ENCODE measurements around the gene HIVEP3.

HIVEP3 gene

GRCh38 chr1:41665962-41666917 is 252.5 kb downstream of the HIVEP3 start:
- DNase-seq (ENCODE audit: low spot score) = no peak

GRCh38 chr1:41664861-41665640 is 253.7 kb downstream of the HIVEP3 start:
- DNase-seq (ENCODE audit: low spot score) = peak; percentile 46

GRCh38 chr1:41663671-41664400 is 254.9 kb downstream of the HIVEP3 start:
- no peak for DNase-seq (ENCODE audit: low spot score)

GRCh38 chr1:41662765-41663437 is 255.8 kb downstream of the HIVEP3 start:
- peak; percentile 87 for DNase-seq (ENCODE audit: low spot score)

- DNase-seq (ENCODE audit: low spot score) = peak; percentile 87
Observed at GRCh38 chr1:41662061-41662764, 256.5 kb downstream of the HIVEP3 start.

- no peak for DNase-seq (ENCODE audit: low spot score)
Observed at GRCh38 chr1:41661428-41662060, 257.2 kb downstream of the HIVEP3 start.

GRCh38 chr1:41660570-41661427 is 257.9 kb downstream of the HIVEP3 start:
- no peak for DNase-seq (ENCODE audit: low spot score)

GRCh38 chr1:41659903-41660302 is 258.8 kb downstream of the HIVEP3 start:
- DNase-seq (ENCODE audit: low spot score) = no peak

- no peak for DNase-seq (ENCODE audit: low spot score)
Observed at GRCh38 chr1:41659159-41659495, 259.6 kb downstream of the HIVEP3 start.

- no peak for DNase-seq (ENCODE audit: low spot score)
Observed at GRCh38 chr1:41658431-41659158, 260.1 kb downstream of the HIVEP3 start.

GRCh38 chr1:41657679-41658295 is 260.9 kb downstream of the HIVEP3 start:
- no peak for DNase-seq (ENCODE audit: low spot score)

- DNase-seq (ENCODE audit: low spot score) = no peak
Observed at GRCh38 chr1:41656825-41657500, 261.8 kb downstream of the HIVEP3 start.

- no peak for DNase-seq (ENCODE audit: low spot score)
Observed at GRCh38 chr1:41656068-41656467, 262.7 kb downstream of the HIVEP3 start.

GRCh38 chr1:41655632-41656031 is 263.1 kb downstream of the HIVEP3 start:
- no peak for DNase-seq (ENCODE audit: low spot score)

GRCh38 chr1:41653574-41653973 is 265.1 kb downstream of the HIVEP3 start:
- no peak for DNase-seq (ENCODE audit: low spot score)

- no peak for DNase-seq (ENCODE audit: low spot score)
Observed at GRCh38 chr1:41652384-41653265, 266.1 kb downstream of the HIVEP3 start.
